IMR-90 (cell line): Measurements from ENCODE around the gene RAD51B.

ENCODE experiments used
- CEBPB ChIP-seq: IDR thresholded peaks from 2 replicates; pipeline ENCODE4 v1.6.1; 2012; ENCODE audit warnings: low read depth, low read length, improper control_type of control experiment
- CHD1 ChIP-seq: IDR thresholded peaks from 2 replicates; pipeline ENCODE4 v1.6.1; 2012; ENCODE audit warnings: low read depth, low read length, improper control_type of control experiment
- FOS ChIP-seq: fragments of 150-350 bp; IDR thresholded peaks from 2 replicates; pipeline ENCODE4 v1.6.1; 2016; ENCODE audit warnings: low read depth, low read length
- MAZ ChIP-seq: IDR thresholded peaks from 2 replicates; pipeline ENCODE4 v1.6.1; 2012; ENCODE audit warnings: low read depth, mild to moderate bottlenecking, low read length, improper control_type of control experiment, moderate library complexity, borderline replicate concordance
- MXI1 ChIP-seq: IDR thresholded peaks from 2 replicates; pipeline ENCODE4 v1.6.1; 2012; ENCODE audit warnings: low read depth, mild to moderate bottlenecking, low read length, moderate library complexity, borderline replicate concordance
- POLR2A ChIP-seq: IDR thresholded peaks from 2 replicates; pipeline ENCODE4 v1.6.1; 2012; ENCODE audit warnings: mild to moderate bottlenecking, low read depth, low read length
- RAD21 ChIP-seq: IDR thresholded peaks from 2 replicates; pipeline ENCODE4 v1.6.1; 2012; ENCODE audit warnings: low read length, improper control_type of control experiment
- RFX5 ChIP-seq: IDR thresholded peaks from 2 replicates; pipeline ENCODE4 v1.8.0; 2012; ENCODE audit warnings: low read depth, mild to moderate bottlenecking, low read length, moderate library complexity
- SMC3 ChIP-seq: fragments of 150-350 bp; IDR thresholded peaks from 2 replicates; pipeline ENCODE4 v1.6.1; 2016; ENCODE audit warnings: low read depth, mild to moderate bottlenecking, antibody characterized with exemption, low read length, moderate library complexity
- USF2 ChIP-seq: fragments of 150-350 bp; IDR thresholded peaks from 2 replicates; pipeline ENCODE4 v1.6.1; 2017; ENCODE audit warnings: mild to moderate bottlenecking, antibody characterized with exemption, low read length, low read depth
- TF ChIP-seq, protein P1 (sequence below): conservative IDR thresholded peaks from 2 replicates; pipeline ENCODE4 v1.5.1; 2012; ENCODE audit warnings: mild to moderate bottlenecking, low read depth, low read length, improper control_type of control experiment
- TF ChIP-seq, protein P2 (sequence below): fragments of 150-350 bp; IDR thresholded peaks from 2 replicates; pipeline ENCODE4 v1.6.1; 2016; ENCODE audit warnings: low read depth, mild to moderate bottlenecking, low read length, moderate library complexity, borderline replicate concordance

DNA sequence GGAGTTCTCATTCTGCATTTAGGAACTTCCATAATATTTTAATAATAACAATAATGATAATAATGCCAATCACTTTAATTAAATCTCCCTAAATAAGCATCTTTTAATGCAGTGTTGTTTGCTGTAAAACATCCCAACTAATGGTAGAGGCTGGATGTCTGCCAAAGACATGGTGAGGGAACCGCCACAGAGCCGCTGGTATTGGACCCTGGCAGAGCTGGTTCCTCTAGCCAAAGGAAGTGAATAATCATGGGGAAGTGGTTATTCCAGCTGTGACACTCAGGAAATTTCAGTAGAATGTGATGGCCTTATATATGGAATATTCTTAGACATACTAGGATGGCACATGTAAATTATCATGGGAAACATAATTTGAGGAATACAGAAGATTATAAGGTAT is 490.0 kb downstream of the RAD51B start:
- TF ChIP-seq, protein P1, sequence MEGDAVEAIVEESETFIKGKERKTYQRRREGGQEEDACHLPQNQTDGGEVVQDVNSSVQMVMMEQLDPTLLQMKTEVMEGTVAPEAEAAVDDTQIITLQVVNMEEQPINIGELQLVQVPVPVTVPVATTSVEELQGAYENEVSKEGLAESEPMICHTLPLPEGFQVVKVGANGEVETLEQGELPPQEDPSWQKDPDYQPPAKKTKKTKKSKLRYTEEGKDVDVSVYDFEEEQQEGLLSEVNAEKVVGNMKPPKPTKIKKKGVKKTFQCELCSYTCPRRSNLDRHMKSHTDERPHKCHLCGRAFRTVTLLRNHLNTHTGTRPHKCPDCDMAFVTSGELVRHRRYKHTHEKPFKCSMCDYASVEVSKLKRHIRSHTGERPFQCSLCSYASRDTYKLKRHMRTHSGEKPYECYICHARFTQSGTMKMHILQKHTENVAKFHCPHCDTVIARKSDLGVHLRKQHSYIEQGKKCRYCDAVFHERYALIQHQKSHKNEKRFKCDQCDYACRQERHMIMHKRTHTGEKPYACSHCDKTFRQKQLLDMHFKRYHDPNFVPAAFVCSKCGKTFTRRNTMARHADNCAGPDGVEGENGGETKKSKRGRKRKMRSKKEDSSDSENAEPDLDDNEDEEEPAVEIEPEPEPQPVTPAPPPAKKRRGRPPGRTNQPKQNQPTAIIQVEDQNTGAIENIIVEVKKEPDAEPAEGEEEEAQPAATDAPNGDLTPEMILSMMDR: no peak
- TF ChIP-seq, protein P2, sequence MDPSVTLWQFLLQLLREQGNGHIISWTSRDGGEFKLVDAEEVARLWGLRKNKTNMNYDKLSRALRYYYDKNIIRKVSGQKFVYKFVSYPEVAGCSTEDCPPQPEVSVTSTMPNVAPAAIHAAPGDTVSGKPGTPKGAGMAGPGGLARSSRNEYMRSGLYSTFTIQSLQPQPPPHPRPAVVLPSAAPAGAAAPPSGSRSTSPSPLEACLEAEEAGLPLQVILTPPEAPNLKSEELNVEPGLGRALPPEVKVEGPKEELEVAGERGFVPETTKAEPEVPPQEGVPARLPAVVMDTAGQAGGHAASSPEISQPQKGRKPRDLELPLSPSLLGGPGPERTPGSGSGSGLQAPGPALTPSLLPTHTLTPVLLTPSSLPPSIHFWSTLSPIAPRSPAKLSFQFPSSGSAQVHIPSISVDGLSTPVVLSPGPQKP: no peak
- TF ChIP-seq CEBPB: no peak
- TF ChIP-seq POLR2A: no peak
- no peak for TF ChIP-seq SMC3
- no peak for TF ChIP-seq FOS
- TF ChIP-seq RFX5: no peak
- no peak for TF ChIP-seq MAZ
- TF ChIP-seq MXI1: no peak
- no peak for TF ChIP-seq RAD21
- TF ChIP-seq USF2: no peak
- TF ChIP-seq CHD1: no peak
